Neural progenitor cell (in vitro differentiated cells): ENCODE results near the gene DLX1.
"Not testable (repeated sequence)": the region's sequence is repeated elsewhere in the genome, so short reads cannot be mapped to it uniquely, and the experiment has no call there.

Experiments used
- EZH2 ChIP-seq: fragments of 200-600 bp; sonication (generic); IDR thresholded peaks from 2 replicates; pipeline ENCODE4 v1.6.1; 2017; ENCODE audit warnings: antibody characterized with exemption, mild to moderate bottlenecking, moderate library complexity
- EZH2phosphoT487 ChIP-seq: fragments of 200-600 bp; sonication (generic); IDR thresholded peaks from 2 replicates; pipeline ENCODE4 v1.6.1; 2017; ENCODE audit warnings: antibody characterized with exemption
- TF ChIP-seq, protein P1 (sequence below): fragments of 200-600 bp; sonication (generic); IDR thresholded peaks from 2 replicates; pipeline ENCODE4 v1.5.1; 2017; ENCODE audit warnings: antibody characterized with exemption, mild to moderate bottlenecking

DNA sequence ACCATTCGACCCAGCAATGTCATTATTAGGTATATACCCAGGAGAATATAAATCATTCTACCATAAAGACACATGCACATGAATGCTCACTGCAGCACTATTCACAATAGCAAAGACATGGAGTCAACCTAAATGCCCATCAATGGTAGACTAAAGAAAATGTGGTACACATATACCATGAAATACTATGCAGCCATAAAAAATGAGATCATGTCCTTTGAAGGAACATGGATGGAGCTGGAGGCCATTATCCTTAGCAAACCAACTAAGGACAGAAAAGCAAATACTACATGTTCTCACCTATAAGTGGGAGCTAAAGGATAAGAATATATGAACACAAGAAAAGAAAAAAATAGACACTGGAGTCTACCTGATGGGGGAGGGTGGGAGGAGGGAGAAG lies 53.4 kb downstream of the DLX1 start:
- TF ChIP-seq, protein P1, sequence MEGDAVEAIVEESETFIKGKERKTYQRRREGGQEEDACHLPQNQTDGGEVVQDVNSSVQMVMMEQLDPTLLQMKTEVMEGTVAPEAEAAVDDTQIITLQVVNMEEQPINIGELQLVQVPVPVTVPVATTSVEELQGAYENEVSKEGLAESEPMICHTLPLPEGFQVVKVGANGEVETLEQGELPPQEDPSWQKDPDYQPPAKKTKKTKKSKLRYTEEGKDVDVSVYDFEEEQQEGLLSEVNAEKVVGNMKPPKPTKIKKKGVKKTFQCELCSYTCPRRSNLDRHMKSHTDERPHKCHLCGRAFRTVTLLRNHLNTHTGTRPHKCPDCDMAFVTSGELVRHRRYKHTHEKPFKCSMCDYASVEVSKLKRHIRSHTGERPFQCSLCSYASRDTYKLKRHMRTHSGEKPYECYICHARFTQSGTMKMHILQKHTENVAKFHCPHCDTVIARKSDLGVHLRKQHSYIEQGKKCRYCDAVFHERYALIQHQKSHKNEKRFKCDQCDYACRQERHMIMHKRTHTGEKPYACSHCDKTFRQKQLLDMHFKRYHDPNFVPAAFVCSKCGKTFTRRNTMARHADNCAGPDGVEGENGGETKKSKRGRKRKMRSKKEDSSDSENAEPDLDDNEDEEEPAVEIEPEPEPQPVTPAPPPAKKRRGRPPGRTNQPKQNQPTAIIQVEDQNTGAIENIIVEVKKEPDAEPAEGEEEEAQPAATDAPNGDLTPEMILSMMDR: not testable (repeated sequence)
- TF ChIP-seq EZH2phosphoT487, EZH2: not testable (repeated sequence)
